OCI-LY7 (cell line): ENCODE results near the gene IGF1. TPM values are rescaled to one million over a fixed set of nuclear protein-coding genes. Genes with fewer than 3 reads are reported as not detected.

Experiments
- BruUV-seq: library from RNA; stranded (reverse); fragments of 400-500 nt; replicated peaks from 2 replicates; lab custom pipeline; 2021; lab: Mats Ljungman, UMichigan
- CTCF ChIA-PET: fragments of 300-600 bp; sonication (Branson Sonifier 250); formaldehyde crosslinking; loops from one replicate; lab custom pipeline; 2022; ENCODE audit warnings: antibody characterized with exemption; ENCODE audit not compliant: unreplicated experiment; lab: Charles Lee
- POLR2A ChIA-PET: fragments of 300-600 bp; sonication (Branson Sonifier 250); formaldehyde crosslinking; loops from one replicate; lab custom pipeline; 2022; ENCODE audit warnings: antibody characterized with exemption; lab: Charles Lee
- DNase-seq: peaks from one replicate; pipeline ENCODE4 v3.0.0-alpha.2; 2015; ENCODE audit warnings: low spot score
- H2AFZ ChIP-seq: fragments of 200-600 bp; sonication (generic), shearing (Covaris generic); 2 replicates; pipeline ENCODE4 v1.6.1; 2014; ENCODE audit warnings: mild to moderate bottlenecking, antibody characterized with exemption, low read length, moderate library complexity
- H3K27ac ChIP-seq: fragments of 200-600 bp; sonication (generic); 2 replicates; pipeline ENCODE4 v1.5.1; 2014; ENCODE audit warnings: mixed run types, low read depth, mild to moderate bottlenecking, moderate library complexity, low read length, inconsistent platforms; ENCODE audit not compliant: poor library complexity, severe bottlenecking
- H3K36me3 ChIP-seq: fragments of 200-600 bp; sonication (generic); 2 replicates; pipeline ENCODE4 v1.6.1; 2014; ENCODE audit warnings: mild to moderate bottlenecking, antibody characterized with exemption, low read length, moderate library complexity, mixed read lengths; ENCODE audit not compliant: insufficient read depth
- H3K4me1 ChIP-seq: fragments of 200-600 bp; sonication (generic); 2 replicates; pipeline ENCODE4 v1.5.1; 2014; ENCODE audit warnings: mild to moderate bottlenecking, low read length; ENCODE audit not compliant: insufficient read depth, poor library complexity, severe bottlenecking
- H3K4me2 ChIP-seq: fragments of 200-600 bp; sonication (generic); 2 replicates; pipeline ENCODE4 v1.6.1; 2014; ENCODE audit warnings: mild to moderate bottlenecking, low read length
- H3K4me3 ChIP-seq: fragments of 200-600 bp; sonication (generic); 2 replicates; pipeline ENCODE4 v1.5.1; 2014; ENCODE audit warnings: mild to moderate bottlenecking, low read depth, low read length; ENCODE audit not compliant: poor library complexity, severe bottlenecking
- H3K79me2 ChIP-seq: fragments of 200-600 bp; sonication (generic); 2 replicates; pipeline ENCODE4 v1.6.1; 2016; ENCODE audit warnings: low read depth, mild to moderate bottlenecking, low read length, moderate library complexity, mixed read lengths; ENCODE audit not compliant: insufficient read depth
- H3K9me2 ChIP-seq: fragments of 200-600 bp; sonication (generic); 2 replicates; pipeline ENCODE4 v1.6.1; 2016; ENCODE audit warnings: mild to moderate bottlenecking, low read length, mixed read lengths; ENCODE audit not compliant: insufficient read depth
- H3K9me3 ChIP-seq: fragments of 200-600 bp; sonication (generic); 2 replicates; pipeline ENCODE4 v1.6.1; 2014; ENCODE audit warnings: mild to moderate bottlenecking, mixed run types, low read length, mixed read lengths
- H4K20me1 ChIP-seq: fragments of 200-600 bp; sonication (generic); 2 replicates; pipeline ENCODE4 v1.6.1; 2014; ENCODE audit warnings: mild to moderate bottlenecking, antibody characterized with exemption, low read length, moderate library complexity, mixed read lengths; ENCODE audit not compliant: insufficient read depth
- CTCF ChIP-seq: fragments of 200-600 bp; sonication (generic); conservative IDR thresholded peaks from 2 replicates; pipeline ENCODE4 v1.5.1; 2014; ENCODE audit warnings: mild to moderate bottlenecking, antibody characterized with exemption, low read length, moderate library complexity, mixed read lengths
- EZH2phosphoT487 ChIP-seq: fragments of 200-600 bp; sonication (generic); IDR thresholded peaks from 2 replicates; pipeline ENCODE4 v1.6.1; 2018; ENCODE audit warnings: low read depth, borderline replicate concordance, mild to moderate bottlenecking, mixed run types, antibody characterized with exemption, low read length, moderate library complexity, mixed read lengths
- intact Hi-C: fragments of 100-400 bp; cut with micrococcal nuclease; formaldehyde crosslinking; loops from one replicate; pipeline ENCODE4 v1.10.0; 2022; ENCODE audit not compliant: unreplicated experiment
- total RNA-seq, 2 experiments: library from RNA; depleted of rRNA in 1 of 2; stranded (reverse); fragments of >200 nt in 1 of 2; shearing (Covaris generic) in 1 of 2; gene quantifications; 2 replicates each; pipeline ENCODE4 v1.2.3, GENCODE V29; 2014 to 2022

Gene IGF1
- total RNA-seq, 2 experiments from 2014 or later = not detected

DNA sequence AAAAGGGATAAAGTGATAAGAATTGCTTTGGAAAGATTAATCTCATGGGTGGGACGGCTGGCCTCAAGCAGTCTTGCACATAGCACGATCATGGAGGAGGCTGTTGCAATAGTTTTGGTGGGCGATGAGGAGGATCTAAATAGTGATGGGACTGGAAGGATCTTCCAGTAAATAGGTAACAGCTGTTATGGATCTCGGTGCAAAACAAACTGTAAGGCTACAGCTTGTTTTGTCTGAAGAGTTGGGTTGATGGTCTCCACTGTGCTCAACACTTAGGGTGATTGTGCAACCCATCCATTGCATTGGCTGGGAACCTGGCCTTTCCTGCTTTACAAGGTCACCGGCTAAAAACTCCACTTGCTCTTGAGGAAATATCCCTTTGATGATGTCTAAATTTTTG is 21.0 kb downstream of the IGF1 start:
- Histone ChIP-seq H3K4me2 (no peak overlapping the region), H2AFZ (no peak overlapping the region), H3K36me3 (no peaks in the 10 kb centered on the region), H3K79me2 (no peaks in the 10 kb centered on the region), H3K4me1 (no peaks in the 10 kb centered on the region), H3K9me3 (no peaks in the 10 kb centered on the region), H4K20me1 (no peaks in the 10 kb centered on the region), H3K9me2 (no peaks in the 10 kb centered on the region), H3K27ac (no peak overlapping the region), H3K4me3 (no peak overlapping the region)
- no TSS peak for BruUV-seq
- CTCF ChIA-PET = no interaction called here
- intact Hi-C loops = no loop called here
- POLR2A ChIA-PET = interaction anchor here (0.7 kb wide), 1 partner anchor 231 kb away, joined by 3 read pairs; no protein-coding TSS in a partner anchor
- no peak for TF ChIP-seq CTCF
- no peak for TF ChIP-seq EZH2phosphoT487
- no peak for DNase-seq

- Histone ChIP-seq H3K79me2 (no peaks in the 10 kb centered on the region), H3K9me2 (no peaks in the 10 kb centered on the region), H3K36me3 (no peaks in the 10 kb centered on the region), H3K27ac (no peak overlapping the region), H4K20me1 (no peaks in the 10 kb centered on the region), H3K4me1 (no peaks in the 10 kb centered on the region), H2AFZ (no peak overlapping the region), H3K4me3 (no peak overlapping the region), H3K4me2 (no peak overlapping the region), H3K9me3 (no peaks in the 10 kb centered on the region)
- ChIA-PET CTCF (interaction anchor here (0.5 kb wide), 1 partner anchor 110 kb away, joined by 3 read pairs; no protein-coding TSS in a partner anchor), POLR2A (interaction anchor here (0.6 kb wide), 1 partner anchor 1136 kb away, joined by 4 read pairs; no protein-coding TSS in a partner anchor)
- DNase-seq = no peak
- TF ChIP-seq CTCF (no peak), EZH2phosphoT487 (no peak)
- no TSS peak for BruUV-seq
- intact Hi-C loops = no loop called here
Measured at GRCh38 chr12:102454808-102455760, 25.3 kb downstream of the IGF1 start.
